Activated CD4-positive, CD25-positive, alpha-beta regulatory T cell (primary cell): ENCODE measurements around the gene TYMP.
"Not testable (repeated sequence)": the region's sequence is repeated elsewhere in the genome, so short reads cannot be mapped to it uniquely, and the experiment has no call there.

Source experiments
- DNase-seq, 4 experiments: peaks; one replicate each; lab custom pipeline; 2025; lab: John Stamatoyannopoulos, UW

Gene TYMP

DNA sequence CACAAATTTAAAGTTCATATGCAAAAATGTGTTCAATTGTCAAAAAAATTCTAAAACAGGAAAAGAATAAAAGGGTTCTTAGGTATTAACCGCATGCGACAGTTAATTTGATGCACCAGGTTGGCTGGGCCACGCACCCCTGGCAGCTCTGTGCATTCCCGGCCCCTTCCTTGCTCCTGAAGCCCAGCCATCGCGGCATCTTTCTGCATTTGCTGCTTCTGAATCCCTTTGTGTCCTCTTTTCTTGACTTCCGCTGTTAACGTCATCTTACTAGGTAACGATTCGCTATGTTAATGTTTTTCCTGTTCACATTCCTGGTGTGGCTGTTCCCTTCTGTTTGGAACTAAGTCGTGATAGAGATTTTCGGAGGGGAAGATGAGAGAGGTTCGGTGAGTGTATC, 8.0 kb upstream of the TYMP start:
- no peak for DNase-seq

DNA sequence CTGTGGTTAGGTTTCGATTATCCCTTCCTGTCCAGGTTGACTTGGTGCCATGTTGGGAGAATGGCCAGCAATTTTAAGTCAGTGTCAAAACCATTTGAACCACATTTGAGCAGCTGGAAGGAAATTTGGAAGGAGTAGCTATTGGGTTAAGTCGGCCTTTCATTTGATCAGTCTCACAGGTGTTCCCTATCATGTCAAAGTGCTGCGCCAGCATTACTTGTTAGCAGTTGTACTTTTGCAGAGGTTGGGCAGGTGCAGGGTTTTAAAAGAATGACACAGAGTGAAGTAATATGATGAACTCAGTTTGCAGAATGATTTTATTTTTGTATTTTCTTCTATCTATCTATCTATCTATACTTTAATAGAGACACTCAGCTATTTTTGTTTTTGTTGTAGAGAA, 6.4 kb upstream of the TYMP start:
- no peak for DNase-seq

DNA sequence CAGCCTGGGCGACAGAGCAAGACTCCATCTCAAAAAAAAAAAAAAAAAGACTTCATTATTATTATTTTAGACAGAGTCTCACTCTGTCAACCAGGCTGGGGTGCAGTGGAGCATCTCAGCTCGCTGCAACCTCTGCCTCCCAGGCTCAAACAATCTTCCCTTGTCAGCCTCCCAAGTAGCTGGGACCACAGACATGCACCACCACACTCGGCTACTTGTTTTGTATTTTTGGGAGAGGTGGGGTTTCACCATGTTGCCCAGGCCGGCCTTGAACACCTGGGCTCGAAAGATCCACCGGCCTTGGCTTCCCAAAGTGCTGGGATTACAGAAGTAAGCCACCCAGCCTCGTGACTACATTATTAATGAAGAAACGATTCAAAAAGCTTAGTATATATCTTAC, 5.3 kb upstream of the TYMP start:
- DNase-seq: no peak

DNA sequence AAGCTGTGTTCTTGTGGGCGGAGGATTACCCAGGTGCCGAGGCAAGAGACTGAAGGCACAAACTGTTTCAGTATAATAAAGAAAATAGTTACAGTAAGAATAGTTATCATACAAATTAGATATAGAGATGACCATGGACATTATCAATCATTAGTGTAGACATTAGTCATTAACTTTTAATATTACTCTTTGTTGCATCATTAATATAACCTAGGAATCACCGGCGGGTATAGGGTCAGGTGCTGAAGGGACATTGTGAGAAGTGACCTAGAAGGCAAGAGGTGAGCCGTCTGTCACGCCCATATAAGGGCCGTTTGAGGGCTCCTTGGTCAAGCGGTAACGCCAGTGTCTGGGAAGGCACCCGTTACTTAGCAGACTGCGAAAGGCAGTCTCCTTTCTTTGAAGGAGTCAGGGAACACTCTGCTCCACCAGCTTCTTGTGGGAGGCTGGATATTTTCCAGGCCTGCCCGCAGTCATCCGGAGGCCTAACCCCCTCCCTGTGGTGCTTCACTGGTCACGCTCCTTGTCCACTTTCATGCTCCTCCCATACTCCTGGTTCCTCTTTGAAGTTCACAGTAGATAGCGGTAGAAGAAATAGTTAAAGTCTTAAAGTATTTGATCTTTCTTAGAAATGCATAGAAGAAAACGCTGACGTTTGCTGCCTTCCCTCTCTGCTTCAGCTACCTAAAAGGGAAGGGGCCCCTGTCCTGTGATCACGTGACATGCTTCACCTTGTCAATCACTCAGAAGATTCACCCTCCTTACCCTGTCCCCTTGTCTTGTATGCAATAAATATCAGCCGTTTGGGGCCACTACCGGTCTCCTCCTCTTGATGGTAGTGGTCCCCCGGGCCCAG, 4.3 kb upstream of the TYMP start:
- DNase-seq: not testable (repeated sequence)

- no peak for DNase-seq
Measured at GRCh38 chr22:50532824-50533796, 3.3 kb upstream of the TYMP start.

DNA sequence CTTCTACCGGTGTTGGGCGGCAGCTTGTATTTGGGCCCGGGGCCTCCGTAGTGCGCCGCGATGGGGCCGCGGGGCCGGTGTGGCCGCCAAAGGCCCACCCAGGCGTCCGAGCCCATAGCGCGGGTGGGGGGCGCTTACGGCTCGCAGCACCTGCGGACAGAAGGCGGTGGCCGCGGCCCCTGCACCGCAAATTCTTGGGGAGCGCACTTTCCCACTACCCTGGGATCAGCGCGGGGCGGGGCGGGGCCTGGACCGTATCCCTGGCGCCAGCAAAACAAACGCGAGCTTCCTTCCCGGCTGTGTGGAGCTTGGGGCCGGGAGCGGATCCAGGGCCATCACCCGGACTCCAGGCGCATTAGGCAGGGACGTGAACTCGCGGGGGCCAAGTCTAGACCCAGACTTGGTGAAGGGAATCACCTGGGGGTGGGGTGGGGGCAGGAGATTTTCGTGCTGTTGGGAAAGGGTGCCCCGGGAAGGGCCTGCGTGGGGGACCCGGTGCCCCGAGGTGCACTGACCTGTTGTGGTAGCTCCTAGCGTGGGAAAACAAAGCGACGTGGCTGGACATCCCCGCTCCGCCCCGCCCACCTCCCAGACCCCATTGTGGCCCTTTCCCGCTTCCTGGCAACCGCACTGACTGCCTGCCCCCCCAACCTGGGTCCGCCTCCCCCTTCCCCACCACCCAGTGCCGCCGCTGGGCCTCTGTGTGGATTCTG, 2.3 kb upstream of the TYMP start:
- no peak for DNase-seq

GRCh38 chr22:50531546-50531961, 1.7 kb upstream of the TYMP start:
- DNase-seq: peak; percentile 62 to 79 (median 69)

GRCh38 chr22:50530877-50531545, 1.2 kb upstream of the TYMP start:
- peak; percentile 63 to 78 (median 76) for DNase-seq

- DNase-seq: no peak
Measured at GRCh38 chr22:50530580-50530876, 716 bp upstream of the TYMP start.

- DNase-seq: no peak
Measured at GRCh38 chr22:50529416-50529896, 356 bp downstream of the TYMP start.

DNA sequence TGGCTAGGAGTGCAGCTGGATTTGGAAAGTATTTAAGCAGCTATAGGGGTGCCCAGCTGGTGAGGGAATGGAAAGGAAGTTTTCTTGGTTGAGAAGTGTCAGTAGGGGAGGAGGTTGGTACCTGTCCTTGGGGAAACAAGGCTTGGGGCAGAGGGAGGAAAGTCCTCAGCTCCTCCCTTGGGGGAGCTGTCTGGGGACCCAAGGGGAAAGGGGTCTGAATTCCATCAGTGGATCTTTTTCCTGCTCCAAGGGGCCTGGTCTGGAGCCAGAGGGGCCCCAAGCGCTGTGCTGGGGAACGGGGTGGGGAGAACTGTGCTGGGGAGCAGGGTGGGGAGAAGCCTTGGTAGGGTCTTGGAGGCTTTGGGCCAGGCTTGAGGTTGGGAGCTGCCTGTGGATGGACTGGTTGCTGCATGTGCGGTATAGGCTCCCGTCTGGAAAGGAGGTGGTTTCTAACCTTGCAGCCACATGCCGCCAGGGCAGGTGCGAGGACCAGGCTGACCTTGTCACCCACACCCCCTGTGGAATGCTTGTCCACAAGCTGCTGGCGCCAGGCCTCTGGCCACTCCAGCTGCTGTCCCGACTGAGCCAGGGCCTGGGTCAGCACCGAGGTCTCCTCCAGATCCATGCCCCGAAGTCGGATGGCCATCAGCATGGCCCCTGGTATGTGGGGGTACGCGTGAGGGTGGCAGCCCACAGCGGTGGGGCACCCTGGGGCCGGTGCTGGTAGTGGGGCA, 963 bp downstream of the TYMP start:
- DNase-seq: no peak

- DNase-seq: no peak
Measured at GRCh38 chr22:50527921-50528681, 1.7 kb downstream of the TYMP start.

GRCh38 chr22:50526834-50527801, 2.7 kb downstream of the TYMP start:
- DNase-seq: no peak

- DNase-seq: peak; percentile 67 to 72 (median 70)
Measured at GRCh38 chr22:50526108-50526833, 3.5 kb downstream of the TYMP start.

DNA sequence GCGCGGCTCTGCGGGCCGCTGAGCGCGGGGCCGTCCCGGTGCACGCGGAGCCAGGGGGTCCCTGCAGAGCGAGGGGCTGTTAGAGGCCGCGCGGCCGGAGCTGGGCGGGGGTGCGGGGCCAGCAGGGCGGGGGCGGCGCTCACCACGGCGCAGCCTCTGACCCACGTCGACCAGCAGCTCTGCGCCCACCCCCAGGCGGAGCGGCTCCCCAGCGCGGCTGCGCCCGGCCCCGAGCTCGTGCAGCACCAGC, 4.0 kb downstream of the TYMP start:
- no peak for DNase-seq

- DNase-seq: peak; percentile 94 to 97 (median 96)
Measured at GRCh38 chr22:50525104-50525857, 4.5 kb downstream of the TYMP start, which contains the start of gene SCO2. SCO2 (minus strand) TSS chr22:50525598; CDS start chr22:50524411, 1,187 bp downstream.

- DNase-seq: no peak
Measured at GRCh38 chr22:50524676-50525103, 5.1 kb downstream of the TYMP start.
